T-helper 1 cell (primary cell): ENCODE data around the gene MORC2.

Experiments
- DNase-seq, 5 donors: peaks; one replicate each; pipeline ENCODE4 v3.0.0-alpha.2; 2012 to 2020

Gene MORC2

GRCh38 chr22:30885591-30885990 is 83.0 kb downstream of the MORC2 start:
- no peak for DNase-seq

DNA sequence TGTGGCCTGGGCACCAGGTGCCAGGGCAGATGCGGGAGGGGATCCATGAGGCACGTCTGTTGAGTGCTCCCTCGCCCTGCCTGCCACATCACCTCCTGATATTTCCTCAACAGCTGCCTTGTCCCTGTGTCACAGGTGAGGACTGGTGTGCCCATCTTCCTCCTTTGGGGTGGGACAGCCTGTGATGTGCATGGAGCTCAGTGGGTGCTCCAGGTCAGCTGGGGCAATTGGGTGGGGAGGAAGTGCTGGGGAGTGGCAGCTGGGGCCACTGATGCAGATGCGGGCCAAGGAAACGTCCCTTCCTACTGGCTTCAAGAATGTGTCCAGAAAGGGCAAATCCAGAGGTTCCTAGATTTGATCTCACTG is 83.6 kb downstream of the MORC2 start:
- no peak for DNase-seq

- DNase-seq: no peak
Measured at GRCh38 chr22:30884211-30885000, 84.2 kb downstream of the MORC2 start.

DNA sequence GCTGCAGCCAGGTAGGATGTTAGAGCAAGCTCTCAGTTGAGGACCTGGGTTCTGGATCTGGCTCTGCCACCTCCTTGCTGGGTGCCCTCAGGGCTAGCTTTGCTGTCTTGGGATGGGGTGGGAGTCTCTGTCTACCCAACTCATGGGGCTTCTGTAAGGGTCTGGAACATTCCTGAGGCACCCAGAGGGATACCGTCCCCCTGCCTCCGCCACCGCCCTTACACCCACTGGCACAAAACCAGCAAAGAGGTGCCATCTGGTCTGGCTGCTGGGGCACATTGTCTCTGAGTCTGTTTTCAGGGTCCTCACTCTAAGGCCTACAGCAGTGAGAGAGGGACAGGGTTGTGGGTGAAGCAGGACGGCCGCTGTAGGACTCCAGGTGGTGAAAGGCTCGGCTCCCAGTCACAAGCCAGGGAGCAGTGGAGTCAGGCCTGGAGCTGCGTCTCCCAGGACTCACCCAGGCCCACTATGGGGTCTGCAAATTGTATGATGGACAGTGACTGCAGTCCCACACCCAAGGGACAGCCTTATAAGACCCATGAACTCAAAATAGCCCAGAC is 84.9 kb downstream of the MORC2 start:
- DNase-seq: no peak

GRCh38 chr22:30882974-30883533 is 85.5 kb downstream of the MORC2 start:
- no peak for DNase-seq

GRCh38 chr22:30882184-30882717 is 86.3 kb downstream of the MORC2 start:
- DNase-seq: no peak

DNA sequence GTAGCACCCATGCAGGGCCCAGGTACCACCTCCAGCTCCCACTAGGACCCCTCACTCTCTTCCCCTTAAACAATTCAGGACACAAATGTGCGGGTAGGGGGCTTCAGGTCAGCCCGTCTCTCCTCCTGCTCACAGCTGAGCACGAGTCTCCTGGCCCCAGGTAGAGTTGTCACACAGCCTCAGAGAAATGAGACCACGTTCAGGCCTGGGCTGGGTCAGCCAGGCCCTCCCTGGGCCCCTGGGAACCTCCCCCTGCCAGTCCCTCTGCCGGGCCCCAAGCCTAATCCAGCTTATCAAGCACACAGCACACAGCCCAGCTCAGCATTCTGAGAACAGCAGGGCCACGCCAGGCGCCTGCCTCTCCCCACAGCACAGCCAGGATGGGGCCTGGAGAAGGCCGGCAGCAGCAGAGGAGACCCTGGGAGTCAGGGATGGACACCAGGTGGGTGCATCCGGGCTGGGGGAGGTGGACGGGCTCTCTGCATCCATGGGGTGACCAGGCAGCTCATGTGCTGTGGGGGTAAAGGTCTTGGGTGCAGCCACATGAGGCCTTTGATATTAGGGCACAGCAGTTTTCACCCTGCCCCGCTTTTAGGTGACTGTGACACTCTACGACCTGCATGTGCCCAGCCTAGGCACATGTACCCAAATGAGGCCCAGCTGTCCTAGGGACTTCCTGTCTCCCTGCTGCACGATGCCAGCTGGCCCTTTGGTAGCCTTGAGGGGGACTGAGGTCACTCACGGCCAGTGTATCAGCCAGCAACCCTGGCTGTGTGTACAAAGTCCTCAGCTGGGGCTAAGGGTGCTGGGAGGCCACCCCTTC is 87.0 kb downstream of the MORC2 start:
- DNase-seq: no peak

GRCh38 chr22:30880847-30881246 is 87.7 kb downstream of the MORC2 start:
- no peak for DNase-seq

DNA sequence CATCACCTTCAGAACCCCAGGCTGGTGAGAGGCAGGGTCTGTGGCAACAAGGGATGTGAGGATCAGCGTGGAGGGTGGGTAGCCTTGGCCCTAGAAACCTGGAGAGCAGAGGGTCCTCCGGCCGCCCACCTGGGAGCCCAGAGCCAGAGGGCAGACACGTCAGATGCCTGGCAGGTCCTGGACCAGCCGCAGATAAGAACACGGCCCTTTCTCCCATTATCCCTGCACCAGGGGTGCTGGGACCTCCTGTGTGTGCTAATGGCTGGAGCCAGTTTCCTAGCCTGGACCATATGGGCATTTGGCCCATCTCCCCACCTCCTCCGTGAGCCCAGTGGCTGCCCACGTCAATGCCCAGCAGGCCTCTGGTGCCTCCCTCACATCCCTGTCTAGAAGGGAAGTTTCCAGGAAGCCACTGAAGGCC is 88.4 kb downstream of the MORC2 start:
- no peak for DNase-seq

DNA sequence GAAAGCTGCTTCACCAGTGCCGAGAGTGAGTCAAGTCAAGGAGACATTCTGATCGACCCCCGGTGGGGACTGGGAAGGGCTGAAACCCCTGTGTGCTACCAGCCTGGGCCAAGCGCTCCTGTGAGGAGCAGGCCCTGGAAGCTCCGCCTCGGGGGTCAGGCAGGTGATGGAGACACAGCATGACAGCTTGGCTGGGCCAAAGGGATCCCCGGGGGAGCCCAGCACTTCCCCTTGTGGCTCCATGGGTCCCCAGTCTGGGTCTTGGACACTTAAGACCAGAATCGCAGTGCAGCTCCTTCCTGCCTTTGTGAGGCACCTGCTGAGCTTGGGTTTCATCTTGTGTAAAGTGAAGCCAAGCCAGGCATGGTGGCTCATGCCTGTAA is 89.2 kb downstream of the MORC2 start:
- DNase-seq: no peak

GRCh38 chr22:30878516-30879414 is 89.8 kb downstream of the MORC2 start:
- no peak for DNase-seq

GRCh38 chr22:30877662-30878515 is 90.7 kb downstream of the MORC2 start:
- no peak for DNase-seq

- no peak for DNase-seq
Measured at GRCh38 chr22:30876915-30877553, 91.5 kb downstream of the MORC2 start.

GRCh38 chr22:30876221-30876751 is 92.3 kb downstream of the MORC2 start:
- DNase-seq: no peak

DNA sequence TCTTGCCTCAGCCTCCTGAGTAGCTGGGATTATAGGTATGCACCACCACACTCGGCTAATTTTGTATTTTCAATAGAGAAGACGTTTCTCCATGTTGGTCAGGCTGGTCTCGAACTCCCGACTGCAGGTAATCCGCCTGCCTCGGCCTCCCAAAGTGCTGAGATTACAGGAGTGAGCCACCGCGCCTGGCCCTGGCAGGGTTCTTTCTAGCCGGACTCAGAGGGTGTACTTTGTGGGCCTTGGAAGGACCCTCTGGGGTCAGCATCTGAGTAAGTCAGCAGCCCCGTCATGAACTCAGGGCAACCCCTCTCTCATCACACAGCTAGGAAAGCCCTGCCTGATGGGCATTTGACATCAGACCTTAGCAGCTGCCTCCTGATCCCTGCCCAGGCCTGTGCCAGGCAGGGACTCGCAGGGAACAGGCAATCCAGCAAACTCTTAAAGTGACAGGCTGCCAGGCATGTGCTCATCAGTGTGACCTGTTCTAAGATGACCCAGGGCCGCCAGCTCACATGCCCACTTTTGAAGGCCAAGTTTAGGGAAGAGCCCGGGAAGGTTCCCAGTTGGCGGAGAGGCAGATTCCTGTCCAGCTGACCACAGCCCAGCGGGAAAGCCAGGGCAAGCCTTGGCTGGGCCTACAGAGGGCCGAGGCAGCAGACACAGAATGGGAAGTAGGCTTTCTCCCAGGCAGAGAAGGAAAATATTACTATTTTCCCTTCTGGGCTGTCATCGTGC is 92.9 kb downstream of the MORC2 start:
- no peak for DNase-seq
